ENCODE measurements around the gene TPD52L1. TPM values are rescaled to one million over a fixed set of nuclear protein-coding genes. Genes with fewer than 3 reads are reported as not detected.

The TPD52L1 gene
- polyA plus RNA-seq, 3 donors from 2014 or later, result 2.2 to 5.2 (median 4.4) TPM

DNA sequence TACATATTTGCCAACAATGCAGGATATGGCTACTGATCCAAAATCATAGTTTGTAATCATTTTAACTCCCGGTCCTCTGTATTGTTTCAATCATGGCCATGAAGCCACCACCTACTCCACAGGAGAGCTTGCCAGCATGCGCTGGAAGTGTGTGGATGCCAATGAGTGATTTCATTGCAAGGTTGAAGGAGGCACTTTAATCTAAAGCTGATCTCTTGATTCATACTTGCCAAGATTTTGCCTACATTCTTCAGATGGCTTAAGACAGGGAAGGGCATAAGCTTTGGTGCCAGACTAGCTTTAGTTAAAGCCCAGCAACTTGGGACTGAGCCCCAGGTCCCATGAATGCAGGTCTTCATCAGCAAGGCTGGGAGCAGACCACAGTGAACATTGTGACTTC, 58.8 kb downstream of the TPD52L1 start:
- no peak for DNase-seq
- Mint-ChIP-seq H3K9me3 (no peaks in the 10 kb centered on the region), H3K4me1 (no peaks in the 10 kb centered on the region), H3K27me3 (ENCODE audit: low read depth in 3 of 3) (peaks cover 0 to 6% (median 2%) of the 10 kb centered on the region in 3 donors), H3K36me3 (peaks cover 0 to 4% (median 0%) of the 10 kb centered on the region in 3 donors), H3K4me3 (no peak overlapping the region), H3K27ac (no peak overlapping the region)

DNA sequence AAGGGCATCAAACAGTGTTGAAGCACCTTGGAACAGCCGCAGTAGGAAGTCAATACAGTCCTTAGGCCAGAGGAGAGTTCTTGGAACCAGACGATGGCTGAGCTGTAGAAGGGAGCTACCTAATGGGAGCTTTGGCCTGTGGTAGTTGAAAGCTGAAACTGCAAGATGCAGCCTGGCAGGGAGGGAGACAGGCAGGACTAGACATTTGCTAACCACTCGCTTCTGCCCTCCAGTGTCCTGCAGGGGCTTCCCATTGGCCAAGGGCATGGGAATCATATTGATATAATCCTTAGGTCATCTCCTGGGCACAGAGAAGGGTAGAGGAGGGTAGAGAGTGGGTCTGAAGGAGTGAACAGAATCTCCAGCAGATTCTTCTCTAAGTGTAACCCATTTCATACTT, 60.4 kb downstream of the TPD52L1 start:
- Mint-ChIP-seq H3K9me3 (no peaks in the 10 kb centered on the region), H3K36me3 (peaks cover 0 to 4% (median 0%) of the 10 kb centered on the region in 3 donors), H3K4me3 (no peak overlapping the region), H3K4me1 (no peaks in the 10 kb centered on the region), H3K27me3 (ENCODE audit: low read depth in 3 of 3) (peaks cover 0 to 9% (median 3%) of the 10 kb centered on the region in 3 donors), H3K27ac (no peak overlapping the region)
- DNase-seq, result no peak

GRCh38 chr6:125215252-125215819, 61.8 kb downstream of the TPD52L1 start:
- Mint-ChIP-seq H3K27me3 (ENCODE audit: low read depth in 3 of 3) (peaks cover 0 to 9% (median 3%) of the 10 kb centered on the region in 3 donors), H3K9me3 (no peaks in the 10 kb centered on the region), H3K27ac (no peak overlapping the region), H3K4me3 (no peak overlapping the region), H3K4me1 (no peaks in the 10 kb centered on the region), H3K36me3 (peaks cover 0 to 4% (median 0%) of the 10 kb centered on the region in 3 donors)
- no peak for DNase-seq

DNA sequence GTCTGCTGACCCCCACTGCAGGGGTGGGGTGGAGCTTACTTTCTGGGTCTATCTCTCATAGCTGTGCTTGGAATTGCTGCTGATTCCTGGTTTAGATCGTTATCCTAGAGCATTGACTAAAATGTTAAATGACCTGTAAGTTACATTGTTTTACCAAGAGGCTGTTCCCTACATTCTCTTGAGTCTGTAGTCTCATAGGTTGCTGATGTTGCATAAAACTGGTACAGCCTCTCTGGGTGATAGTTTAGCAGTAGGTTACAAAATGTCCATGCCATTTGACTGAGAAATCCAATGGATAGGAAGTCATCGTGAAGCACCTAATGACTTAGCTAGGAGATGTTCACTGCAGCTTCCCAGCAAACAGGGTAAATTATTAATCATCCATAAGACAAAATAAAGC, 62.4 kb downstream of the TPD52L1 start:
- H3K4me3 Mint-ChIP-seq, result no peak overlapping the region
- H3K27me3 Mint-ChIP-seq (ENCODE audit: low read depth in 3 of 3), result peaks cover 0 to 9% (median 3%) of the 10 kb centered on the region in 3 donors
- peaks cover 0 to 4% (median 0%) of the 10 kb centered on the region in 3 donors for H3K36me3 Mint-ChIP-seq
- H3K4me1 Mint-ChIP-seq, result no peaks in the 10 kb centered on the region
- no peak for DNase-seq
- H3K27ac Mint-ChIP-seq, result no peak overlapping the region
- H3K9me3 Mint-ChIP-seq, result no peaks in the 10 kb centered on the region

- DNase-seq, result no peak
- Mint-ChIP-seq H3K4me1 (no peaks in the 10 kb centered on the region), H3K27ac (no peak overlapping the region), H3K4me3 (no peak overlapping the region), H3K36me3 (peaks cover 0 to 4% (median 0%) of the 10 kb centered on the region in 3 donors), H3K27me3 (ENCODE audit: low read depth in 3 of 3) (peaks cover 0 to 6% (median 3%) of the 10 kb centered on the region in 3 donors), H3K9me3 (no peaks in the 10 kb centered on the region)
Measured at GRCh38 chr6:125217369-125217768, 63.8 kb downstream of the TPD52L1 start.

GRCh38 chr6:125217992-125218391, 64.4 kb downstream of the TPD52L1 start:
- Mint-ChIP-seq H3K9me3 (no peaks in the 10 kb centered on the region), H3K27ac (no peak overlapping the region), H3K4me1 (no peaks in the 10 kb centered on the region), H3K4me3 (no peak overlapping the region), H3K36me3 (peaks cover 0 to 4% (median 0%) of the 10 kb centered on the region in 3 donors), H3K27me3 (ENCODE audit: low read depth in 3 of 3) (peaks cover 0 to 6% (median 3%) of the 10 kb centered on the region in 3 donors)
- no peak for DNase-seq

GRCh38 chr6:125219361-125219895, 65.9 kb downstream of the TPD52L1 start:
- peaks cover 0 to 5% of the 10 kb centered on the region in 2 donors for H3K4me1 Mint-ChIP-seq

DNA sequence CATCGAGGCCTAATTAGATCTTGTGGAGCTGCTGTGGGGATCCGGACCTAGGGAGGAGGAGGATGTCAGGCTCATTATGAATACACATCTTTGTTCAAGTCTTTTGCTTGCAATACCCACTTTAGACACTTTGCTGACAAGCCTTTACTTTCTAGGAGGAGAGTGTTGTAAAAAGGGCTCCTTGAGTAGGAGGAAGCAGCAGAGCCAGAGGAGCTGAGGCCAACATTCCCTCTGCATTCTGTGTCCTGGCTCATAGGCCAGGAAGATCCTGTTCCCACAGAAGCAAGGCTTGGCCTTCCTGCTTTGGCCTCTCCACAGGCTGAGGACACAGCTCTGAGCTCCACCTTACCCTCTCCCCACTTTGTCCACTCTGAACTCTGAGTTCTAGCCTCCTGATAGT, 67.1 kb downstream of the TPD52L1 start:
- peaks cover 2 to 4% (median 3%) of the 10 kb centered on the region in 3 donors for H3K27me3 Mint-ChIP-seq (ENCODE audit: low read depth in 3 of 3)
- DNase-seq, result no peak
- H3K9me3 Mint-ChIP-seq, result no peaks in the 10 kb centered on the region
- peak overlapping the region in 1 of 6 donors; percentile 18 for H3K27ac Mint-ChIP-seq
- no peaks in the 10 kb centered on the region for H3K36me3 Mint-ChIP-seq
- H3K4me1 Mint-ChIP-seq, result peaks cover 0 to 7% of the 10 kb centered on the region in 2 donors
- H3K4me3 Mint-ChIP-seq, result no peak overlapping the region

More at GRCh38 chr6:125219361-125219895, 65.9 kb downstream of the TPD52L1 start:
- no peak for DNase-seq
- Mint-ChIP-seq H3K27me3 (ENCODE audit: low read depth in 3 of 3) (peaks cover 2 to 4% (median 3%) of the 10 kb centered on the region in 3 donors), H3K9me3 (no peaks in the 10 kb centered on the region), H3K27ac (no peak overlapping the region), H3K4me3 (no peak overlapping the region), H3K36me3 (peaks cover 0 to 4% (median 0%) of the 10 kb centered on the region in 3 donors)

- no peak overlapping the region for H3K27ac Mint-ChIP-seq
- H3K4me3 Mint-ChIP-seq, result no peak overlapping the region
- no peaks in the 10 kb centered on the region for H3K9me3 Mint-ChIP-seq
- no peaks in the 10 kb centered on the region for H3K36me3 Mint-ChIP-seq
- H3K4me1 Mint-ChIP-seq, result peaks cover 0 to 7% of the 10 kb centered on the region in 2 donors
- H3K27me3 Mint-ChIP-seq (ENCODE audit: low read depth in 3 of 3), result peaks cover 0 to 4% (median 4%) of the 10 kb centered on the region in 3 donors
- no peak for DNase-seq
Measured at GRCh38 chr6:125222531-125223455, 69.2 kb downstream of the TPD52L1 start.

GRCh38 chr6:125224231-125224861, 70.8 kb downstream of the TPD52L1 start:
- no peaks in the 10 kb centered on the region for H3K36me3 Mint-ChIP-seq
- H3K27ac Mint-ChIP-seq, result no peak overlapping the region
- no peak overlapping the region for H3K4me3 Mint-ChIP-seq
- no peak for DNase-seq
- H3K9me3 Mint-ChIP-seq, result no peaks in the 10 kb centered on the region
- H3K27me3 Mint-ChIP-seq (ENCODE audit: low read depth in 3 of 3), result peaks cover 0 to 4% (median 0%) of the 10 kb centered on the region in 3 donors
- H3K4me1 Mint-ChIP-seq, result peaks cover 0 to 7% of the 10 kb centered on the region in 2 donors

DNA sequence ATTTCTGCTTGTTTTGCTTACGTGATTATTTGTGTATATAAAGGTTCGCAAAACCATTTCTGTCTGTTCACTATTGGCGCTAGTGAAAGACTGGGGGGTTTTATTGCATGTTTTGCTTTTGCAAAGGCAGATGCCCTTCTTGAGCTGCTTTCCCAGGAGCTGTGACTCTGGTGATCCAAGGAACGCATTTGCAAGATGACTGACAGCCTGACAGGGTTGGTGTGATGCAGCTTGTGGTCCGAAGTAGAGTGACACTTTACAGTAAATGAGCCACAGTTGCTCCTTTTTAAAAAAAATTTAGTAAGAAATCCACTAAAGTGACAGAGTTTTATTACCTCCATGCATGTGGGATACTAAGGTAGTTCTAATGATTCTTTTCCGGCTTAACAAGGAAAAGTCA, 73.7 kb downstream of the TPD52L1 start:
- H3K9me3 Mint-ChIP-seq, result no peaks in the 10 kb centered on the region
- H3K27me3 Mint-ChIP-seq (ENCODE audit: low read depth in 3 of 3), result peaks cover 0 to 6% (median 0%) of the 10 kb centered on the region in 3 donors
- no peak overlapping the region for H3K27ac Mint-ChIP-seq
- DNase-seq, result no peak
- no peaks in the 10 kb centered on the region for H3K36me3 Mint-ChIP-seq
- no peak overlapping the region for H3K4me3 Mint-ChIP-seq
- peaks cover 0 to 7% of the 10 kb centered on the region in 2 donors for H3K4me1 Mint-ChIP-seq

- Mint-ChIP-seq H3K27ac (no peak overlapping the region), H3K36me3 (no peaks in the 10 kb centered on the region), H3K9me3 (no peaks in the 10 kb centered on the region), H3K4me1 (peaks cover 0 to 6% of the 10 kb centered on the region in 2 donors), H3K4me3 (no peak overlapping the region), H3K27me3 (ENCODE audit: low read depth in 3 of 3) (peaks cover 0 to 6% (median 0%) of the 10 kb centered on the region in 3 donors)
- DNase-seq, result no peak
Measured at GRCh38 chr6:125228981-125229479, 75.5 kb downstream of the TPD52L1 start.

GRCh38 chr6:125230674-125231073, 77.1 kb downstream of the TPD52L1 start:
- H3K4me1 Mint-ChIP-seq, result no peaks in the 10 kb centered on the region
- H3K27ac Mint-ChIP-seq, result no peak overlapping the region
- no peak for DNase-seq
- H3K36me3 Mint-ChIP-seq, result no peaks in the 10 kb centered on the region
- H3K4me3 Mint-ChIP-seq, result no peak overlapping the region
- no peaks in the 10 kb centered on the region for H3K9me3 Mint-ChIP-seq
- peaks cover 0 to 4% (median 0%) of the 10 kb centered on the region in 3 donors for H3K27me3 Mint-ChIP-seq (ENCODE audit: low read depth in 3 of 3)

Data from immature natural killer cell (primary cell).